Measurements from ENCODE around the gene SHISAL1. TPM values are rescaled to one million over a fixed set of nuclear protein-coding genes. Genes with fewer than 3 reads are reported as not detected.

SHISAL1 gene
- total RNA-seq, 1 experiment from 2014 or later = not detected

- H3K9me3 Mint-ChIP-seq (ENCODE audit: unreplicated experiment) = no peaks in the 10 kb centered on the region
- Histone ChIP-seq H3K4me1 (0 out of 2 replicates have a peak, but pooled peaks cover 9% of the 10 kb centered on the region), H3K9me3 (no peaks in the 10 kb centered on the region), H3K27me3 (replicated peaks; ENCODE audit: control insufficient read depth, insufficient read depth, low read length) (no peaks in the 10 kb centered on the region), H3K36me3 (ENCODE audit: control insufficient read depth, insufficient read depth, low read length) (no peaks in the 10 kb centered on the region), H3K4me3 (ENCODE audit: low read depth, low read length) (no peak overlapping the region)
- H3K4me3 Mint-ChIP-seq (ENCODE audit: unreplicated experiment) = no peak overlapping the region
- BruUV-seq (replicated peaks) = no TSS peak
- DNase-seq = no peak
- no peak for TF ChIP-seq CTCF (IDR thresholded peaks at IDR 0.05; ENCODE audit: insufficient read depth in 1 of 2, low read depth in 1 of 2, low read length in 1 of 2, severe bottlenecking in 1 of 2, unreplicated experiment in 1 of 2)
- ChIA-PET POLR2A (no interaction called here), CTCF (no interaction called here)
- H3K27me3 Mint-ChIP-seq (ENCODE audit: insufficient read depth, unreplicated experiment) = peaks cover 2% of the 10 kb centered on the region
- intact Hi-C loops (cut with micrococcal nuclease; ENCODE audit: unreplicated experiment) = no loop called here
- H3K4me1 Mint-ChIP-seq (ENCODE audit: low read depth, unreplicated experiment) = no peaks in the 10 kb centered on the region
- H3K36me3 Mint-ChIP-seq (ENCODE audit: insufficient read depth, unreplicated experiment) = no peaks in the 10 kb centered on the region
- H3K27ac Mint-ChIP-seq (ENCODE audit: unreplicated experiment) = no peak overlapping the region
Measured at GRCh38 chr22:44348971-44349560, 36.3 kb upstream of the SHISAL1 start.

GRCh38 chr22:44347549-44347948, 34.8 kb upstream of the SHISAL1 start:
- no peaks in the 10 kb centered on the region for H3K27me3 Mint-ChIP-seq (ENCODE audit: insufficient read depth, unreplicated experiment)
- H3K27ac Mint-ChIP-seq (ENCODE audit: unreplicated experiment) = no peak overlapping the region
- Histone ChIP-seq H3K4me1 (peaks cover 10% of the 10 kb centered on the region), H3K27me3 (replicated peaks; ENCODE audit: control insufficient read depth, insufficient read depth, low read length) (no peaks in the 10 kb centered on the region), H3K36me3 (ENCODE audit: control insufficient read depth, insufficient read depth, low read length) (no peaks in the 10 kb centered on the region), H3K9me3 (no peaks in the 10 kb centered on the region), H3K4me3 (ENCODE audit: low read depth, low read length) (no peak overlapping the region)
- TF ChIP-seq CTCF (IDR thresholded peaks at IDR 0.05; ENCODE audit: insufficient read depth in 1 of 2, low read depth in 1 of 2, low read length in 1 of 2, severe bottlenecking in 1 of 2, unreplicated experiment in 1 of 2) = no peak
- intact Hi-C loops (cut with micrococcal nuclease; ENCODE audit: unreplicated experiment) = no loop called here
- no peak for DNase-seq
- no peaks in the 10 kb centered on the region for H3K4me1 Mint-ChIP-seq (ENCODE audit: low read depth, unreplicated experiment)
- no TSS peak for BruUV-seq (replicated peaks)
- no peaks in the 10 kb centered on the region for H3K9me3 Mint-ChIP-seq (ENCODE audit: unreplicated experiment)
- ChIA-PET CTCF (no interaction called here), POLR2A (no interaction called here)
- no peaks in the 10 kb centered on the region for H3K36me3 Mint-ChIP-seq (ENCODE audit: insufficient read depth, unreplicated experiment)
- no peak overlapping the region for H3K4me3 Mint-ChIP-seq (ENCODE audit: unreplicated experiment)

- no peaks in the 10 kb centered on the region for H3K36me3 ChIP-seq (ENCODE audit: control insufficient read depth, insufficient read depth, low read length)
- intact Hi-C loops (cut with micrococcal nuclease; ENCODE audit: unreplicated experiment) = no loop called here
- H3K4me3 Mint-ChIP-seq (ENCODE audit: unreplicated experiment) = no peak overlapping the region
- no peak overlapping the region for H3K27ac Mint-ChIP-seq (ENCODE audit: unreplicated experiment)
- no peaks in the 10 kb centered on the region for H3K27me3 Mint-ChIP-seq (ENCODE audit: insufficient read depth, unreplicated experiment)
- BruUV-seq (replicated peaks) = no TSS peak
- TF ChIP-seq CTCF (IDR thresholded peaks at IDR 0.05; ENCODE audit: insufficient read depth in 1 of 2, low read depth in 1 of 2, low read length in 1 of 2, severe bottlenecking in 1 of 2, unreplicated experiment in 1 of 2) = no peak
- no peaks in the 10 kb centered on the region for H3K9me3 ChIP-seq
- H3K4me3 ChIP-seq (ENCODE audit: low read depth, low read length) = no peak overlapping the region
- ChIA-PET CTCF (no interaction called here), POLR2A (no interaction called here)
- H3K9me3 Mint-ChIP-seq (ENCODE audit: unreplicated experiment) = no peaks in the 10 kb centered on the region
- H3K4me1 Mint-ChIP-seq (ENCODE audit: low read depth, unreplicated experiment) = no peaks in the 10 kb centered on the region
- no peak for DNase-seq
- H3K36me3 Mint-ChIP-seq (ENCODE audit: insufficient read depth, unreplicated experiment) = no peaks in the 10 kb centered on the region
- H3K4me1 ChIP-seq = peaks cover 12% of the 10 kb centered on the region
- H3K27me3 ChIP-seq (replicated peaks; ENCODE audit: control insufficient read depth, insufficient read depth, low read length) = no peaks in the 10 kb centered on the region
Measured at GRCh38 chr22:44347080-44347479, 34.3 kb upstream of the SHISAL1 start.

Data from Caco-2 (cell line).